Measurements from ENCODE around the gene CELF5.
"Not testable (repeated sequence)": the region's sequence is repeated elsewhere in the genome, so short reads cannot be mapped to it uniquely, and the experiment has no call there.

Gene CELF5

GRCh38 chr19:3190921-3191805 lies 33.3 kb upstream of the CELF5 start:
- DNase-seq, result no peak

GRCh38 chr19:3191806-3192104 lies 32.7 kb upstream of the CELF5 start:
- not testable (repeated sequence) for DNase-seq

DNA sequence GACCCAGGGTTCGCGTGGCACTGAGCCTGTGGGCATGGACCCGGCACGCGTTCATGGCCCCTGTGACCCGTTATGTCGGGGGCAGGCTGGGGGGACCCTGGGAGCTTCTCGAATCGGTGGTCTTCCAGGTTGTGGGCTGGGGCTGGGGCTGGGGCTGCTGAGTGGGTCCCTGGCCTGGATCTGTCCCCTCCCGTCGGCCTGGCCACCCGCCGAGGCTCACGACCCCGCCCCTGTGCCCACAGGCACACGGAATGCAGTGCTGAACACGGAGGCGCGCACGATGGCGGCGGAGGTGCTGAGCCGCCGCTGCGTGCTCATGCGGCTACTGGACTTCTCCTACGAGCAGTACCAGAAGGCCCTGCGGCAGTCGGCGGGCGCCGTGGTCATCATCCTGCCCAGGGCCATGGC lies 32.2 kb upstream of the CELF5 start:
- DNase-seq, result no peak

DNA sequence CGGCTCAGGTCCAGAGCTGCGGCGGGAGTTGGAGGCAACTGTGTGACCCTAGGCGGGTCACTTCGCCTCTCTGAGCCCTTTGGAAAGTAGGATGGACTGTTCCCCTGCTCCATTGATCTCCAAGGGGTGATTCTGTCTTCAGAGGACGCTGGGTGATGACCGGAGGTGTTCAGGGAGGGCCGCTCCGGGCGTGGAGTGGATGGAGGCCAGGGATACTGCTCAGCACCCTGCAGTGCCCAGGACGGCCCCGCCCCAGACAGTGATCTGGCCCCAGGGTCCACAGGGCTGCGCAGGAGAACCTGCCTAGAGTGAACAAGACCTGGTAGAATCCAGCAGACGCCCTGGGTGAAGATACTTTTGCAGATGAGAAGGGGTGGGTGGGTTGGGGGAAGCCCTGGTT lies 31.8 kb upstream of the CELF5 start:
- DNase-seq, result no peak

GRCh38 chr19:3193256-3194105 lies 31.0 kb upstream of the CELF5 start:
- DNase-seq, result no peak

DNA sequence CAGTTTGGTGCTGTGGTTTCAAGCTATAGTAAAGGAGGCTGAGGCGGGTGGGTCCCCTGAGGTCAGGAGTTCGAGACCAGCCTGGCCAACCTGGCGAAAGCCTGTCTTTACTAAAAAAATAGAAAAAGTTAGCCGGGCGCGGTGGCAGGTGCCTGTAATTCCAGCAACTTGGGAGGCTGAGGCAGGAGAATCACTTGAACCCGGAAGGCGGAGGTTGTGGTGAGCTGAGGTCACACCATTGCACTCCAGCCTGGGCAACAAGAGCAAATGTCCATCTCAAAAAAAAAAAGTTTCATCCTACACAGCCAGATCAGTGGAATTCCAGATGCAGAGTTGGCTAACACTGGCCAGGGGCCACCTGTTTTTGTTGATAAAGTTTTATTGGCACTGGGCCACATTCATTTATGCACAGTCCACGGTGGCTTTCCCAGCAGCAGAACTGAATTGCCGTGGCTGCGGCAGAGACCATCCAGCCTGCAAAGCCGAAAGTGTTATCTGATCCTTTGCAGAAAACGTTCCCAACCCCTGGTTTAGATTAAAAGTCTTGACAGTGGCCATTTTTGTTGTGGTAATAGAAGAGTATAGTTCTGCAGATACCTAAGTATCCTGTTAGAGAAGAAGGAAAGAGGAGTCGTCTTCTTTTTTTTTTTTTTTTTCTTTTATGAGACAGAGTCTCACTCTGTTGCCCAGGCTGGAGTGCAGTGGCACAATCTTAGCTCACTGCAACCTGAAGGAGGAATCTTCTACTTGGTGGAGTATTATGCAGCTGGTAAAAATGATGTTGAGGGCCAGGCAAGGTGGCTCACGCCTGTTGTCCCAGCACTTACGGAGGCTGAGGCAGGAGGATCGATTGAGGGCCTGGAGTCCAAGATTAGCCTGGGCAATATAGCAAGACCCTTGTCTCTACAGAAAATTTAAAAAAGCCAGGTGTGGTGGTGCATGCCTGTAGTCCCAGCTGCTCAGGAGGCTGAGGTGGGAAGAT lies 30.1 kb upstream of the CELF5 start:
- DNase-seq, result no peak

DNA sequence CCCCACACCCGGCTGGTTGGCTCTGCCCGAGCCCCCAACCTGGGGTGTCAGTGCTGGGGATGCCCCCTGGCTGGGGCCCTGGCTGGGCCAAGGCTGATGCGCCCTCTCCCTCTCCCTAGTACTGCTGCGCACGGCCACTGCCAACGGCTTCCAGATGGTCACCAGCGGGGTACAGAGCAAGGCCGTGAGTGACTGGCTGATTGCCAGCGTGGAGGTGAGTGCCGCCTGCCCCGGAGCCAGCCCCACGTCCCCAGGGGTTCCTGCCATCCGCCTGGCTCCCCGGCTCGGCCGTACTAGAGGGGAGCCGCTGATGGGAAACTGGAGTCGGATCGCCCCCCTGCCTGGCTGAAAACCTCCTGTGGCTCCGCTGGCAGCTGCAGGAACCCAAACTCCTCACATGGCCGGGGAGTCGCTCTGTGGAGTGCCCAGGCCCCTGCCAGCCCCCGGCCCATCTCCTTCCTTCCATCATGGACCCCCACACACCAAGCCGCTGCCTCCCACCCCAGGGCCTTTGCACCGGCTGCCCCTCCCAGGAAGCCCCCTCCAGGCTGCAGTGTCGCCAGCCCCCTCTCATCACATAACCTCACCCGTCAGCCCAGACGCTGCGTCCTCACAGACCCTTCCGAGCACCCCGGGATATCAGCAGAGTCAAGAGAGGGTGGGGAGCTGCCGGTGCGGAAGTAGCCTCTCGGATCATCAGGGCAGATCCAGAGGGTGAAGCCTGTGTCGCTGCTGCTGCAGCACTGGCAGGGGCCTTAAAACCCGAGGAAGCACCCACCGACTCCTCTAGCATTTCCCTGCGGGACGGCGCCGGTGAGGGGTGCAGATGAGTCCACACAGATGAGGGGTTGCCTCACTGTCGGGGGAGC lies 28.2 kb upstream of the CELF5 start:
- no peak for DNase-seq

GRCh38 chr19:3196933-3197205 lies 27.6 kb upstream of the CELF5 start:
- DNase-seq, result no peak

- DNase-seq, result no peak
Observed at GRCh38 chr19:3198901-3199700, 25.4 kb upstream of the CELF5 start.

DNA sequence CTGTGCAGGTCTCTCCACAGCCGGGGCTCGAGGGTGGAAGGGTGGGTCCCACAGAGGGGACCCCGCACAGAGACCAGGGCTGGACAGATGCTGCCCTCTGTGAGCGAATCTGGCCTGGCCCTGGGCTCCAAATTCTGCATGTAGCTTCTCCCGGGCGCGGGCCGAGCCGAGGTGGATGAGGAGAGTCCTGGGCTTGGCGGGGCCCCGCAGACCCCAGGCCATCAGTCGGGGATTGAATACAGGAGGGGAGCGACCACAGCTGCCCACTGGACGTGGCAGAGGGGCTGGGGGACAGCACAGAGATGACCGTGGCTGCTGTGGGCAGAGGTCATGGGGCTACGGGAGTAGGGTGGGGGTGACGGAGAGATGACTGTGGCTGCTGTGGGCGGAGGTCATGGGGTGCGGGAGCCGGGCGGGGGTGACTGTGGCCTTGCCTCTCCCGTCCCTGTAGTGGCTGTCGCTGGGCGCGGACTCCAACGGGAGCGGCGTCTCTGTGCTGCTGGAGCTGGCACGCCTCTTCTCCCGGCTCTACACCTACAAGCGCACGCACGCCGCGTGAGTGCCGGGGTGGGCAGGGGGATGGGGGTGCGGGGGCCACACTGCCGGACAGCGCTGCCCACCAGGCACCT lies 23.3 kb upstream of the CELF5 start:
- no peak for DNase-seq

DNA sequence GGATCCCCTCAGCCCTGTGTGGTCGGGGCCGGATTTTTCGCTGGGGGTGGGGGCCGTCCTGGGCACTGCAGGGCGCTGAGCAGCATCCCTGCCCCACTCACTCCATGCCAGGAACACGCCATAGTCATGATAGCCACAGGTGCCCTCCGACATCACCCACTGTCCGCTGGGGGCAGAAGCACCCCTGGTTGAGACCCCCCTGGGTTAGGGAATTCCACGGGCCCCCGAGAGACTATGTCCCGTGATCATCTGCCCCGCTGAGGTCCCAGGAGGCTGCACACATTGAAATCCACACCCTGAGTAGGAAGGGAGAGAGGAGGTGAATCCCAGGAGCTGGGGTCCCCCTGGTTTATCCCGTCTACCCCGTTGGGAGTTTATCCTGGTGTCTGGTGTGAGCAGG lies 22.6 kb upstream of the CELF5 start:
- no peak for DNase-seq

DNA sequence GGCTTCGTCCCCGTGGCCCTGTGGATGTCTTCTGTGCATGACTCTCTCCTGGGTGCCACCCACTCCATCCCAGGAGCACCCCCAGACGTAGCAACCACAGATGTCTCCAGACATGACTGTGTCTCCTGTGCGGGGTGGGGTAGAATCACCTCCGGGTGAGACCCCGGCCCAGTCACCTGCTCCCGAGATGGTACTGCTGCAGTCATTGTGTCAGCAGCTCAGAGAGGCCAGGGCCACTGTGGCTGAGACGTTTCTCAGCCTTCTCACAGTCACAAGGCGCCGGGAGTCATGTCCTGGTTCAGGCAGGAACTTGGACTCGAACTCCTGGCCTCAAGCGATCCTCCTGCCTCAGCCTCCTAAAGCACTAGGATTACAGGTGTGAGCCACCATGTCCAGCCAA lies 22.1 kb upstream of the CELF5 start:
- no peak for DNase-seq

- DNase-seq, result not testable (repeated sequence)
Observed at GRCh38 chr19:3202895-3203294, 21.6 kb upstream of the CELF5 start.

DNA sequence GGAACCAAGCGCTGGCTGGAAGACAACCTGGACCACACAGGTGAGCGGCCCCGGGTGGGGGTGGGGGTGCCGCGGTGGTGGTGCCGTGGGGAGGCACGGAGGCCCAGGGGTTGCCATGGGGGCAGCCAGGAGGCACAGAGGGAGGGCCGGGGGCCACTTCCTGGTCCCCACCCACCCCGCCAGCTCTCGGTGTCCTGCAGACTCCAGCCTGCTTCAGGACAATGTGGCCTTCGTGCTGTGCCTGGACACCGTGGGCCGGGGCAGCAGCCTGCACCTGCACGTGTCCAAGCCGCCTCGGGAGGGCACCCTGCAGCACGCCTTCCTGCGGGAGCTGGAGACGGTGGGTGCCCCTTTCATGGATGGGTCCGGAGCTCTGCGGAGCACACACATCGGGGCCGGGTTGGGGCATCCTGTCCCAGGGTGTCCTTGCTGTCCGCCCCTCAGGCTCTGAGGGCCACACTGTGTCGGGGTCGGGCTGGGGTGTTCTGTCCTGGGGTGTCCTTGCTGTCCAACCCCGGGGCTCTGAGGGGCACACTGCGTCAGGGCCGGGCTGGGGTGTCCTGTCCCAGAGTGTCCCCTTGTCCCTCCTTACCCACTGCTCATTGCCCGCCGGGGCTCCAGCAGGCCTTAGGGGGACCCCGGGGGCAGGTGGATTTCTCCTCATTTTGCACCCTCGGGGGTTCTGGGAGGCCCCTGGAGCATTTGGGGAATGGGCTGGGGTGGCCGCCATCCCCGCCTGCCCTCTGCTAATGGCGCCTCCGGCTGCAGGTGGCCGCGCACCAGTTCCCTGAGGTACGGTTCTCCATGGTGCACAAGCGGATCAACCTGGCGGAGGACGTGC lies 20.4 kb upstream of the CELF5 start:
- DNase-seq, result no peak

GRCh38 chr19:3204646-3205275 lies 19.7 kb upstream of the CELF5 start:
- no peak for DNase-seq

DNA sequence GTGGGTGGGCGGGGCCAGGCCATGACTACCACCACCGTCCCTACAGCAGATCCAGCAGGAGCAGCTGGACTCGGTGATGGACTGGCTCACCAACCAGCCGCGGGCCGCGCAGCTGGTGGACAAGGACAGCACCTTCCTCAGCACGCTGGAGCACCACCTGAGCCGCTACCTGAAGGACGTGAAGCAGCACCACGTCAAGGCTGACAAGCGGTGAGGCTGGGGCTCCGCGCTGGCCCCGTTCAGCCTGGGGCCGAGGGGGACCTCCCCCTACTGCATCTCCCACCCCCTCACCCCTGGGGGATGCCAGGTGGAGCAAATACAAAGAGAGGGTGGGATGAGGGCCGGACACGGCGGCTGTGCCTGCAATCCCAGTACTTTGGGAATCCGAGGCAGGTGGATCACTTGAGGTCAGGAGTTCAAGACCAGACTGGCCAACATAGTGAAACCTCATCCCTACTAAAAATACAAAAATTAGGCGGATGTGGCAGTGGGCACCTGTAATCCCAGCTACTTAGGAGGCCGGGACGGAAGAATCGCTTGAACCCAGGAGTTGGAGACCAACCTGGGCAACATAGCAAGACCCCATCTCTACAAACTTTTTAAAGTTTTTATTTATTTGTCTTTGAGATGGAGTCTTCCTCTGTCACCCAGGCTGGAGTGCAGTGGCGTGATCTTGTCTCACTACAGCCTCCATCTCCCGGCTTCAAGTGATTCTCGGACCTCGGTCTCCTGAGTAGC lies 18.1 kb upstream of the CELF5 start:
- no peak for DNase-seq

GRCh38 chr19:3207461-3208242 lies 16.8 kb upstream of the CELF5 start:
- no peak for DNase-seq
